Endodermal cell (in vitro differentiated cells): Measurements from ENCODE around the gene SEMA4B. TPM values are rescaled to one million over a fixed set of nuclear protein-coding genes. Genes with fewer than 3 reads are reported as not detected.

Experiments
- DNase-seq: peaks from one replicate; pipeline ENCODE4 v3.0.0-alpha.2; 2017
- H3K27ac ChIP-seq: 2 replicates; pipeline ENCODE4 v1.5.1; 2013; ENCODE audit warnings: mild to moderate bottlenecking, low read depth, low read length, moderate library complexity
- H3K27me3 ChIP-seq: 2 replicates; pipeline ENCODE4 v1.6.1; 2013; ENCODE audit warnings: mild to moderate bottlenecking, low read length, moderate library complexity; ENCODE audit not compliant: insufficient read depth, control insufficient read depth, poor library complexity, severe bottlenecking
- H3K36me3 ChIP-seq: 2 replicates; pipeline ENCODE4 v1.7.0; 2013; ENCODE audit warnings: mild to moderate bottlenecking, low read length, moderate library complexity; ENCODE audit not compliant: control insufficient read depth, insufficient read depth
- H3K4me1 ChIP-seq: one replicate; pipeline ENCODE4 v1.7.0; 2013; ENCODE audit warnings: low read length; ENCODE audit not compliant: control insufficient read depth, insufficient read depth
- H3K4me3 ChIP-seq: 2 replicates; pipeline ENCODE4 v1.5.1; 2013; ENCODE audit warnings: mild to moderate bottlenecking, low read length, moderate library complexity
- H3K9ac ChIP-seq: 2 replicates; pipeline ENCODE4 v1.6.1; 2013; ENCODE audit warnings: mild to moderate bottlenecking, low read length, moderate library complexity; ENCODE audit not compliant: poor library complexity, severe bottlenecking; ENCODE audit errors: extremely low read depth
- H3K9me3 ChIP-seq: 2 replicates; pipeline ENCODE4 v1.6.1; 2013; ENCODE audit warnings: mild to moderate bottlenecking, low read length, moderate library complexity; ENCODE audit not compliant: control insufficient read depth
- H3K27ac Mint-ChIP-seq: 2 replicates; pipeline ENCODE4 v1.8.0; 2020; ENCODE audit warnings: mixed read lengths
- H3K27me3 Mint-ChIP-seq: 2 replicates; pipeline ENCODE4 v1.8.0; 2021; ENCODE audit warnings: mild to moderate bottlenecking, mixed read lengths; ENCODE audit not compliant: insufficient read depth
- H3K36me3 Mint-ChIP-seq: 2 replicates; pipeline ENCODE4 v1.8.0; 2020; ENCODE audit warnings: low read depth, mixed read lengths
- H3K4me1 Mint-ChIP-seq: 2 replicates; pipeline ENCODE4 v1.8.0; 2020; ENCODE audit warnings: mixed read lengths
- H3K4me3 Mint-ChIP-seq: 2 replicates; pipeline ENCODE4 v1.8.0; 2020; ENCODE audit warnings: mild to moderate bottlenecking, moderate library complexity, mixed read lengths
- H3K9me3 Mint-ChIP-seq: 2 replicates; pipeline ENCODE4 v1.8.0; 2020; ENCODE audit warnings: mild to moderate bottlenecking, mixed read lengths
- WGBS, 2 experiments: methylation state at CpG; one replicate each; pipeline versions ENCODE4 v1.1.5 to v1.1.7; 2013; ENCODE audit warnings: missing lambda C conversion rate in 2 of 2, mixed read lengths in 1 of 2; ENCODE audit not compliant: insufficient coverage in 1 of 2, insufficient read length in 1 of 2; 5-methylcytosine and 5-hydroxymethylcytosine counted together
- total RNA-seq, 2 donors: library from RNA; stranded (reverse); fragmentation: NEBNext Ultra II Directional in 1 of 2; extraction: Animal tissue kit (Norgen Biotek cat#: 25700) in 1 of 2; gene quantifications; 2 replicates in 1 of 2; 3 replicates in 1 of 2; pipeline ENCODE4 v1.2.1, GENCODE V29; 2021
- TF ChIP-seq, protein P1 (sequence below): fragments of 200-600 bp; sonication (generic); conservative IDR thresholded peaks from 2 replicates; pipeline ENCODE4 v1.5.0; 2021; ENCODE audit warnings: antibody characterized with exemption, mild to moderate bottlenecking

Gene SEMA4B
- total RNA-seq, 2 donors from 2014 or later: 25.1 to 33.1 TPM

DNA sequence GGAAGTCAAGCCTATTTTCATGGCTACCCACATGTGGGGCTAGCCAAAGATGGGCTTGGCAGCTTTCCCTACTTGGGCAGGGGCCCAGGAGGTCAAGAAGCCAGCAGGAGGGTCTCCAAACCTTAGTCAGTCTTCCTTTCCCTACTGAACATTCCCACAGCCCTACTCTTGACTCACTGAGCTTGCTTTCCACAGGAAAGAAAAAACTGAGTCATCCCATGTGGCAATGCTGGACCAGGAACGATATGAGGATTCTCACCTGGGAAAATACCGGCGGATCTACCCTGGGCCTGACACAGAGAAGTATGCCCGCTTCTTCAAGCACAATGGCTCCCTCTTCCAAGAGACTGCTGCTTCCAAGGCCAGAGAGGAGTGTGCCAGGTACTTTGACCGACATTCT is 60.7 kb downstream of the SEMA4B start:
- no peak overlapping the region for H3K9ac ChIP-seq
- no peak overlapping the region for H3K27ac Mint-ChIP-seq
- TF ChIP-seq, protein P1, sequence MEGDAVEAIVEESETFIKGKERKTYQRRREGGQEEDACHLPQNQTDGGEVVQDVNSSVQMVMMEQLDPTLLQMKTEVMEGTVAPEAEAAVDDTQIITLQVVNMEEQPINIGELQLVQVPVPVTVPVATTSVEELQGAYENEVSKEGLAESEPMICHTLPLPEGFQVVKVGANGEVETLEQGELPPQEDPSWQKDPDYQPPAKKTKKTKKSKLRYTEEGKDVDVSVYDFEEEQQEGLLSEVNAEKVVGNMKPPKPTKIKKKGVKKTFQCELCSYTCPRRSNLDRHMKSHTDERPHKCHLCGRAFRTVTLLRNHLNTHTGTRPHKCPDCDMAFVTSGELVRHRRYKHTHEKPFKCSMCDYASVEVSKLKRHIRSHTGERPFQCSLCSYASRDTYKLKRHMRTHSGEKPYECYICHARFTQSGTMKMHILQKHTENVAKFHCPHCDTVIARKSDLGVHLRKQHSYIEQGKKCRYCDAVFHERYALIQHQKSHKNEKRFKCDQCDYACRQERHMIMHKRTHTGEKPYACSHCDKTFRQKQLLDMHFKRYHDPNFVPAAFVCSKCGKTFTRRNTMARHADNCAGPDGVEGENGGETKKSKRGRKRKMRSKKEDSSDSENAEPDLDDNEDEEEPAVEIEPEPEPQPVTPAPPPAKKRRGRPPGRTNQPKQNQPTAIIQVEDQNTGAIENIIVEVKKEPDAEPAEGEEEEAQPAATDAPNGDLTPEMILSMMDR: no peak
- H3K4me3 Mint-ChIP-seq: no peak overlapping the region
- DNase-seq: no peak
- no peaks in the 10 kb centered on the region for H3K9me3 Mint-ChIP-seq
- H3K36me3 Mint-ChIP-seq: peaks cover 4% of the 10 kb centered on the region
- no peaks in the 10 kb centered on the region for H3K9me3 ChIP-seq
- H3K27ac ChIP-seq: no peak overlapping the region
- no peaks in the 10 kb centered on the region for H3K27me3 ChIP-seq
- H3K4me1 ChIP-seq: no peaks in the 10 kb centered on the region
- H3K27me3 Mint-ChIP-seq: peaks cover 4% of the 10 kb centered on the region
- peaks cover 8% of the 10 kb centered on the region for H3K4me1 Mint-ChIP-seq
- no peak overlapping the region for H3K4me3 ChIP-seq
- 87 to 92% methylated on average over 5 of the region's 5 CpGs for WGBS, 2 experiments
- H3K36me3 ChIP-seq: peaks cover under 1% of the 10 kb centered on the region

GRCh38 chr15:90262426-90262825 is 61.3 kb downstream of the SEMA4B start:
- TF ChIP-seq, protein P1: no peak
- Histone ChIP-seq H3K36me3 (peaks cover 7% of the 10 kb centered on the region), H3K9me3 (no peaks in the 10 kb centered on the region), H3K4me3 (no peak overlapping the region), H3K27me3 (no peaks in the 10 kb centered on the region), H3K27ac (no peak overlapping the region), H3K4me1 (no peaks in the 10 kb centered on the region), H3K9ac (no peak overlapping the region)
- DNase-seq: no peak
- Mint-ChIP-seq H3K4me3 (no peak overlapping the region), H3K27ac (no peak overlapping the region), H3K9me3 (no peaks in the 10 kb centered on the region), H3K36me3 (peaks cover 10% of the 10 kb centered on the region), H3K27me3 (peaks cover 1% of the 10 kb centered on the region), H3K4me1 (peaks cover 9% of the 10 kb centered on the region)
- 85 to 93% methylated on average over 5 of the region's 5 CpGs for WGBS, 2 experiments

- no peaks in the 10 kb centered on the region for H3K9me3 ChIP-seq
- H3K27me3 Mint-ChIP-seq: peaks cover 1% of the 10 kb centered on the region
- no peak for DNase-seq
- peak overlapping the region; percentile 82 for H3K9ac ChIP-seq
- H3K4me1 Mint-ChIP-seq: peaks cover 21% of the 10 kb centered on the region
- TF ChIP-seq, protein P1: no peak
- no peaks in the 10 kb centered on the region for H3K4me1 ChIP-seq
- peak overlapping the region; percentile 88 for H3K4me3 Mint-ChIP-seq
- H3K36me3 ChIP-seq: peaks cover 17% of the 10 kb centered on the region
- H3K36me3 Mint-ChIP-seq: peaks cover 21% of the 10 kb centered on the region
- H3K9me3 Mint-ChIP-seq: no peaks in the 10 kb centered on the region
- peak overlapping the region; percentile 95 for H3K27ac Mint-ChIP-seq
- H3K27me3 ChIP-seq: no peaks in the 10 kb centered on the region
- peak overlapping the region; percentile 89 for H3K27ac ChIP-seq
- peak overlapping the region; percentile 94 for H3K4me3 ChIP-seq
- 75 to 83% methylated on average over 1 to 4 of the region's 4 CpGs for WGBS, 2 experiments
These were observed 63.5 kb downstream of the SEMA4B start for GRCh38 chr15:90264671-90265070.
